ENCODE measurements around the gene KANK3. TPM values are rescaled to one million over a fixed set of nuclear protein-coding genes. Genes with fewer than 3 reads are reported as not detected.

KANK3 gene
- total RNA-seq, 4 donors from 2014 or later, result 3.6 to 65.7 (median 9.7) TPM

DNA sequence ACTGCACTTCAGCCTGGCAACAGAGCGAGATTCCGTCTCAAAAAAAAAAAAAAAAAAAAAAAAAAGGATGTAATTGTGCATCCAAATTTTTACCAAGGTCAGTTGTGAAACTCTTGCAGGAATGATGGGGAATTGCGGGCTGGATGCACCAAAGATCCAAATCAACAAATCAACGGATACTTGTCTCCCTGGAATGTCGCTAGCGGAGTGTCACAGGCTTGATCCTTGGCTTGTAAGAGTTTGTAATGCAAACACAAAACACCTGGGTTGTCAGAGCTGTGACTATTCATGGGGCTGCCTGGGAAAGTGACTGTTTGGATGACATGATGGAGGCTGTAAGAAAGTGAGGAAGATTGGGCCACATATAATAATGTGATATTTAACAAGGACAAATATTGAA lies 4.2 kb downstream of the KANK3 start:
- TF ChIP-seq, protein P1, sequence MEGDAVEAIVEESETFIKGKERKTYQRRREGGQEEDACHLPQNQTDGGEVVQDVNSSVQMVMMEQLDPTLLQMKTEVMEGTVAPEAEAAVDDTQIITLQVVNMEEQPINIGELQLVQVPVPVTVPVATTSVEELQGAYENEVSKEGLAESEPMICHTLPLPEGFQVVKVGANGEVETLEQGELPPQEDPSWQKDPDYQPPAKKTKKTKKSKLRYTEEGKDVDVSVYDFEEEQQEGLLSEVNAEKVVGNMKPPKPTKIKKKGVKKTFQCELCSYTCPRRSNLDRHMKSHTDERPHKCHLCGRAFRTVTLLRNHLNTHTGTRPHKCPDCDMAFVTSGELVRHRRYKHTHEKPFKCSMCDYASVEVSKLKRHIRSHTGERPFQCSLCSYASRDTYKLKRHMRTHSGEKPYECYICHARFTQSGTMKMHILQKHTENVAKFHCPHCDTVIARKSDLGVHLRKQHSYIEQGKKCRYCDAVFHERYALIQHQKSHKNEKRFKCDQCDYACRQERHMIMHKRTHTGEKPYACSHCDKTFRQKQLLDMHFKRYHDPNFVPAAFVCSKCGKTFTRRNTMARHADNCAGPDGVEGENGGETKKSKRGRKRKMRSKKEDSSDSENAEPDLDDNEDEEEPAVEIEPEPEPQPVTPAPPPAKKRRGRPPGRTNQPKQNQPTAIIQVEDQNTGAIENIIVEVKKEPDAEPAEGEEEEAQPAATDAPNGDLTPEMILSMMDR (IDR thresholded peaks at IDR 0.05; ENCODE audit: low read depth), result no peak

DNA sequence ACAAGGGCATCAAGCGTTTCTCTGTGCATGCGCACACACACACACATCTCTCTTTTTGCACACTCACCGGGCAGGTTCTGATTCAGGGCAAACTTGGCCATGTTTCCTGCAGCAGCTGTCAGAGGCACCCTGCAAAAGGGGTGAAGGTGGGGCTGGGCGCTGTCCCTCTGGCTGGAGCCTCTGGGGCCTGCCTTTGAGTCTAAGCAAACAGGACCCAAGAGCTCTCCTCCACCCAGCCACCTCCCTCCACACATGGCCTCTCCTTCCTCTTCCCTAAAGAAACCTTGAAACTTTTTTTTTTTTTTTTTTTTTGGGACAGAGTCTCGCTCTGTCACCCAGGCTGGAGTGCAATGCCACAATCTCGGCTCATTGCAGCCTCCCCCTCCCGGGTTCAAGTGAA lies 5.3 kb downstream of the KANK3 start:
- TF ChIP-seq, protein P1 (IDR thresholded peaks at IDR 0.05; ENCODE audit: low read depth), result no peak

DNA sequence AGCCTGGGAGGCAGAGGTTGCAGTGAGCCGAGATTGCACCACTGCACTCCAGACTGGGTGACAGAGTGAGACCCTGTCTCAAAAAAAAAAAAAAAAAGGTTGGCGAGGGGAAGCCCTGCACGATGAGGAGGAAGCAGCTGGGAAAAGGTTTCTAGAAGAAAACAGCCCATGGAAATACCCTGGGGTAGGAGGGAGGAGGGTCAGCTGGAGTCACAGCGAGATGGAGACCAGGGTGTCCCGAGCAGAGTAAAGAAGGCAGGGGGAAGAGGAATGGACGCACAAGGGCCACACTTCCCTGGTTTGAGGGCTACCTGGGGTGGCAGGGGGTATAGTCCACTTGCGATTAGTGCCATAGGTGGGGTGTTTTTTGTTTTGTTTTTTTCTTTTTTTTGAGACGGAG lies 6.4 kb downstream of the KANK3 start:
- TF ChIP-seq, protein P1 (IDR thresholded peaks at IDR 0.05; ENCODE audit: low read depth), result no peak

DNA sequence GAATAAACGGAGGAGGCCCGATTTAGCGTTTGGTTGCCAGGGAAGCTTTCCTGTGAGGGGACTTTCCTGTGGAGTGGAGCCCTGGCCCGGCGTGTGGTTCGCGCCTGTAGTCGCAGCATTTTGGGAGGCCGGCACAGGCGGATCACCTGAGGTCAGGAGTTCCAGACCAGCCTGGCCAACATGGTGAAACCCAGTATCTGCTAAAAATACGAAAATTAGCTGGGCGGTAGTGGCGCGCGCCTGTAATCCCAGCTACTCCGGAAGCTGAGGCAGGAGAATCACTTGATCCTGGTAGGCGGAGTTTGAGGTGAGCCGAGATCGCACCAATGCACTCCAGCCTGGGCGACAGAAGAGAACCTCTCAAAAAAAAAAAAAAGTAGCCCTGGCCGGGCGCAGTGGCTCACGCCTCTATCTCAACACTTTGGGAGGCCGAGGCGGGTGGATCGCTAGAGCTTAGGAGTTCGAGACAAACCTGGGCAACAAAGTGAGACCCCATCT lies 6.9 kb downstream of the KANK3 start:
- TF ChIP-seq, protein P1 (IDR thresholded peaks at IDR 0.05; ENCODE audit: low read depth), result no peak

DNA sequence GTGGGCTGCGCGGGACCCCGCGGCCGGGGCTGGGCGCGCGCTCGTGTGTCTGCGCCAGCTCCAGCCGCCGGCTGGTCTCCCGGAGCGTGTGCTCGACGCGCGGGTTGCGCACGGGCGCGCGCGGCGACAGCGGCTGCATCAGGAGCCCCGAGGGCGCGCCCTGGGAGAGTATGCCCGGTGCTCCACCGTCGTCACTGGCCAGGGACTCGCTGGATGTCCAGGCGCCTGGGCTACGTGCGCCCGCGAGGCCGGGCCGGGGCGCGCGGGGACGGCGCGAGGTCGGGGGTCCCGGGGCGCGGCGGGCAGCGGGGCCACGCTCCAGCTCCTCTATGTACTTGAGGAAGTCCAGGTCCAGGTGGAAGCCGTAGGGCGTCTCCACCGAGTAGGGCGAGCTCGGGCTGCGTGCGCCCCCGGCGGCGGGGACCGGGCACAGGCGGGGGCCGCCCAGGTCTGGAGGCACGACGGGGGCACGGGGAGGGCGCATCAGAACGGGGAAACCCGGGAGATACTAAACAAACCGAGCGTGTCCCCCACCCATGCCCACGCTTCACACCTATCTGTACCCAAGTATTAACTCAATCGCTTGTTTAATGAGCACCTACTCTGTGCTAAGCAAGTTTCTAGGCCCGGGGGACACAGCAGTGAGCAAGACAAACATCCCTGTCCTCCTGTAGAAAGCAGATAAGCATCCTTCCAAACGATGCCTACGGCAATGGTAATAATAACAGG lies 7.6 kb downstream of the KANK3 start:
- TF ChIP-seq, protein P1 (IDR thresholded peaks at IDR 0.05; ENCODE audit: low read depth), result no peak

DNA sequence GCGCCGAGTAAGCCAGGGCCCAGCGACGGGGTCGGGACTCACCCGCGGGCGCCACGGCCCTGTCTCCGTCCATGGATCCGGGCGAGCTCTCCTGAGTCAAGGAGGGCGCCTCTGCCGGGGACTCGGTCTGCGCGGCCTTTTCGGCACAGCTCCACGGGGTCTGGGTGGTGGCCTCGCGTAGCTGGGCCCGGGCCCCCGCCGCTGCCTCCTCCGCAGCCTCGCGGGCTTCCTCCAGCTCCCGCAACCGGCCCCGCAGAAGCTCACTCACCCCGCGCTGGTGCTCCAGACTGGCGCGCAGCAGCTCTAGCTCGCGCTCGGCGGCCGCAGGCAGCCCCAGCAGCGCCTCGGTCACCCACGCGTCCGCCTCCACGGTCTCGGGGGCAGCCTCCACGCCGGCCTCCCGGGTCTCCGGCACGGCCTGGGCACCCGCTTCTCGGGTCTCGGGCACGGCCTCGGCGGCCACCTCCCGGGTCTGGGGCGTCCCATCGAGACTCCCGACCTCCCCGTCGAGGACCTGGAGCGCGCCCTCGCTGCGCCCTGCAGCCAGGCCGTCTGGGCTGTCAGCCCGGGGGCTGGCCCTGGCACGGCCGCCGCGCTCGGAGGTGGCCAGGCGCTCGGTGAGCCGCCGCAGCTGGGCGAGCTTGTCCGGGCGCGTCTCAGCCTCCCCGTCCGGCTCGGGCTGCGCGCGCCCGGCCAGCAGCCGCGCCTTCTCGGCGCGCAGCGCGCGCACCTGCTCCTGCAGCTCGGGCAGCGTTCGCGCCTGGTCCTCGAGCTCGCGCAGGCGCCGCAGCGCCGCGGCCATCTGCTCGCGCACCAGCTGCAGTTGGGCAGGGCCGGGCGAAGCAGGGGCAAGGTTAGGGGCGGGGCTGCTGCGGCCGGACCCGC lies 8.4 kb downstream of the KANK3 start:
- TF ChIP-seq, protein P1 (IDR thresholded peaks at IDR 0.05; ENCODE audit: low read depth), result no peak
